ENCODE measurements around the gene CDC42BPB. TPM values are rescaled to one million over a fixed set of nuclear protein-coding genes. Genes with fewer than 3 reads are reported as not detected.

The CDC42BPB gene
- total RNA-seq, 4 donors from 2014 or later, result 105 to 178 (median 107) TPM

DNA sequence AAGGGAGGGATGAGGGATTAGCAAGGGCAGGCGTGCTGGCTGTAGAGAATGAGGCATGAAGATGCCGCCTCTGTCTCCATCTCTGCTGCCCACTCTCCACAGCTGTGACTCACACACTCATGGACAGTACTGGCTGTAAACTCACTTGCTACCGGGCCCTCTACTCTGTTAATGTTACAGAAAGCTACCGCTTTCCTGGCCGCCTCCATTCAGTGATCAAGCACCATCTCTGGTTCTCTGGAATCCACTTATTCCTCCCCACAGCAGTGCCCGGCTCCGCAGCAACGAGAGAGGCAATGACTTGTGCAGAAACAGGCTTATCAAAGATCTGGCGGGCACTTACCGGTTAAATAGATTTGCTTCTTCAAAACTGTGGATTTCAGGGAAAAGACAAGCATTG is 100.1 kb downstream of the CDC42BPB start:
- Histone ChIP-seq H3K9me3 (no peaks in the 10 kb centered on the region), H3K27me3 (no peaks in the 10 kb centered on the region), H3K36me3 (peaks cover 88% of the 10 kb centered on the region), H3K4me3 (no peak overlapping the region), H3K4me1 (no peaks in the 10 kb centered on the region), H3K27ac (no peak overlapping the region)
- TF ChIP-seq POLR2AphosphoS5 (IDR thresholded peaks at IDR 0.05) (no peak), POLR2A (IDR thresholded peaks at IDR 0.05) (no peak)
- WGBS, result 92% methylated on average over 10 of the region's 10 CpGs
- DNase-seq (ENCODE audit: low spot score in 2 of 2), result no peak

DNA sequence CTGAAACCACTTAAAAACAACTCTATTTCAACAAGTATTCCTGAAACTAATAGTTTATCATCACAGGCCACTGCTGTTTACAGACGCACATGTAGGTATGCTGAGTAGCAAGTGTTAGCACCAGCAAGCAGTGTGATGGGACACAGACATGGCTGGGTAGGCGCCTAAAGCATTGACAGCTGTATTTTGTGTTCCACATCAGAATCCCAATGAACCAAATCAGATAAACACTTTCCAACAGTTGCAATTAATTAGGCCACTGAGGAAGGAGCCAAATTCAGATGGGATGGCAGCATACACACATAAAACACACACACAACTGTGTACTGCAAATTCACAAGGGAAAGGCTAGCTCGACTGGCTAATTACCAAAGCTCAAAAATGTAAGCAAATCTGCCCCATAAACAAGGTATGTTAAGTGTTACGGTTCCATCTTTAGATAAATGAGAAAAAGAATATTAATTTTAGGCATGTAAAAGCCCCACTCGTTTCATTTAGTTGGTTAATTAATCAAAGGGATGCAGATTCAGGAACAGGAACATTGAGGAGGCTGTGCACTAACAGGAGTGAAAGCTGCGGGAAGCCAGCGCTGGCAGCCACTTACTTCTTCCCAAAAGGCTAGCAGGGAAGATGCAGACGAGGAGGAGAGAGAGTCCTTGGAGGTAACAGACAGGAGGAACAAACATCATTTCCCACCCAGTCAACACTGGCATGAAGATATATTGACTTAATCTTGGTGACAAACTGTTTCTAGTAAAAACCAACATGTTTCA is 101.5 kb downstream of the CDC42BPB start:
- Histone ChIP-seq H3K4me1 (no peaks in the 10 kb centered on the region), H3K36me3 (peaks cover 89% of the 10 kb centered on the region), H3K9me3 (no peaks in the 10 kb centered on the region), H3K4me3 (no peak overlapping the region), H3K27ac (no peak overlapping the region), H3K27me3 (no peaks in the 10 kb centered on the region)
- no peak for DNase-seq (ENCODE audit: low spot score in 2 of 2)
- TF ChIP-seq, protein P1, sequence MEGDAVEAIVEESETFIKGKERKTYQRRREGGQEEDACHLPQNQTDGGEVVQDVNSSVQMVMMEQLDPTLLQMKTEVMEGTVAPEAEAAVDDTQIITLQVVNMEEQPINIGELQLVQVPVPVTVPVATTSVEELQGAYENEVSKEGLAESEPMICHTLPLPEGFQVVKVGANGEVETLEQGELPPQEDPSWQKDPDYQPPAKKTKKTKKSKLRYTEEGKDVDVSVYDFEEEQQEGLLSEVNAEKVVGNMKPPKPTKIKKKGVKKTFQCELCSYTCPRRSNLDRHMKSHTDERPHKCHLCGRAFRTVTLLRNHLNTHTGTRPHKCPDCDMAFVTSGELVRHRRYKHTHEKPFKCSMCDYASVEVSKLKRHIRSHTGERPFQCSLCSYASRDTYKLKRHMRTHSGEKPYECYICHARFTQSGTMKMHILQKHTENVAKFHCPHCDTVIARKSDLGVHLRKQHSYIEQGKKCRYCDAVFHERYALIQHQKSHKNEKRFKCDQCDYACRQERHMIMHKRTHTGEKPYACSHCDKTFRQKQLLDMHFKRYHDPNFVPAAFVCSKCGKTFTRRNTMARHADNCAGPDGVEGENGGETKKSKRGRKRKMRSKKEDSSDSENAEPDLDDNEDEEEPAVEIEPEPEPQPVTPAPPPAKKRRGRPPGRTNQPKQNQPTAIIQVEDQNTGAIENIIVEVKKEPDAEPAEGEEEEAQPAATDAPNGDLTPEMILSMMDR (IDR thresholded peaks at IDR 0.05), result no peak
- no peak for TF ChIP-seq POLR2AphosphoS5 (IDR thresholded peaks at IDR 0.05)
- no peak for TF ChIP-seq EP300 (IDR thresholded peaks at IDR 0.05)
- TF ChIP-seq POLR2A (IDR thresholded peaks at IDR 0.05), result no peak
- 79% methylated on average over 8 of the region's 8 CpGs for WGBS

DNA sequence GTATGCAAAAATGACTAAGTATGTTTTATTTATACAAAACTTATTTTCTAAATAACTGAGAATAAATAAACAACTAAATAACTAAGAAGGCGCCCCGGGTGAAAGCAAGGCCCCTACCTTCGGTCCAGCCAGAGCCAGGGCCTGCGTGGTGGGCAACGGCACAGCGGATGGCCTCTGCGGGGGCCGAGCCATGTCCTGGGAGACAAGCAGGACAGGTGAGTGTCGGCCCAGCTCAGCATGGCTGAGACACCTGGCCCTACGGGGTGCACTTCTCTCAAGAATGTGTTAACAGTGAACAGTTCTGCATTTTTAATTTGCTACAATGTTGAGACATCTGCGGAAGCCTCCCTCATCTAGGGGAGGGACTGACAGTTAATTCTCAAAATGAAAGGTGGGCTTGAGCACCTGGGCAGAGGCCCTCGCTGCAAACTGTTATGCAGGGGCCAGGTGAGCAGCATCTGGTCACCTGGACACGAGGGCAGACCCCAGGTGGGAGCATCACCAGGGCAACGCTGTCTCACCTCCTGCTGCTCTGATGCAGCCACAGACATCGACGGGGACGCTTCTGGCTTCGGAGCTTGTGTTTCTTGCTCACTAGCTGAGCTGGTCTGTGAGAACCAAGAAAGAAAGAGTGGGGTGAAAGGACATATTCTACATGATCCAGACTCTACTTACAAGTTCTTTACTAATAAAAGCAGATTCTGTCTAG is 103.1 kb downstream of the CDC42BPB start:
- 94% methylated on average over 16 of the region's 18 CpGs for WGBS
- H3K27me3 ChIP-seq, result no peaks in the 10 kb centered on the region
- peaks cover 89% of the 10 kb centered on the region for H3K36me3 ChIP-seq
- H3K4me1 ChIP-seq, result no peaks in the 10 kb centered on the region
- TF ChIP-seq POLR2AphosphoS5 (IDR thresholded peaks at IDR 0.05) (no peak), EP300 (IDR thresholded peaks at IDR 0.05) (no peak), POLR2A (IDR thresholded peaks at IDR 0.05) (no peak)
- TF ChIP-seq, protein P1 (IDR thresholded peaks at IDR 0.05), result no peak
- H3K27ac ChIP-seq, result no peak overlapping the region
- H3K4me3 ChIP-seq, result no peak overlapping the region
- DNase-seq (ENCODE audit: low spot score in 2 of 2), result no peak
- no peaks in the 10 kb centered on the region for H3K9me3 ChIP-seq

DNA sequence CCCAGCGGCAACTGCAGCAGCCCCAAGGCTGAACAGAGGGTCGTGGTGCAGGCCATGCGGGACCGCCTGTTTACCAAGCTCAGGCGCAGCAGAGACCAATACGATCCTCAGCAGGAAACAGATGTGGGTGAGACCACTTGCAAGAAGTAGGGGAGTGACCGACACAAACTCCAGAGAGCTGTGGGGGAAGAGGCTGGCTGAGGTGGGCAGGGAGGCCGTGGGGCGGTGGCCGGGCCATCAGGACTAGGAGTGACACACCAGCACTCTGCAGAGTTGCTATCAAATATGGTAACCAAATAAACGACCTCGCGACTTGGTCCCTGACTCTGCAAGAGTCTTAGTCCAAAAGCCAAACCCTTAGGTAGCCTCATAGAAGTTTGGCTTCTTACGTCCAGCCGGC is 104.2 kb downstream of the CDC42BPB start:
- Histone ChIP-seq H3K4me1 (no peaks in the 10 kb centered on the region), H3K9me3 (no peaks in the 10 kb centered on the region), H3K27me3 (no peaks in the 10 kb centered on the region), H3K4me3 (no peak overlapping the region), H3K27ac (no peak overlapping the region), H3K36me3 (peaks cover 85% of the 10 kb centered on the region)
- no peak for DNase-seq (ENCODE audit: low spot score in 2 of 2)
- 82% methylated on average over 15 of the region's 15 CpGs for WGBS
- no peak for TF ChIP-seq EP300 (IDR thresholded peaks at IDR 0.05)
- TF ChIP-seq, protein P1 (IDR thresholded peaks at IDR 0.05), result no peak
- TF ChIP-seq POLR2A (IDR thresholded peaks at IDR 0.05), result no peak
- TF ChIP-seq POLR2AphosphoS5 (IDR thresholded peaks at IDR 0.05), result no peak

DNA sequence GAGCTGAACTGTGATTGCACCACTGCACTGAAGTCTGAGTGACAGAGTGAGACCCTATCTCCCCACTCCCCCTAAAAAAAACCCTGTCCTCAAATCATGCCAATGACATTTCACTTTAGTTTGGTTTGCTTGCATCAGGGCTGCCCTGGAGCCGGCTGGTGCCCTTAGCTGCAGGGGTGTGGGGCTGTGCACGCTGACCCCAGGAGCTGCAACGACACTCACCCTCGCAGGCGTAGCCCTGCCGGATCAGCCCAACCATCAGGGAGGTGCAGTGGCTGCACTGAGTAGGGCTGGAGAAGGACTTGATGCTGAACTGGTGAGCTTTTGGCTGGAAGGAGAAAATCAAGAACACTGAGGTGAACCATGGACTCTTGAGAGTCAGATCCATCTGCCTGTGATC is 105.1 kb downstream of the CDC42BPB start:
- TF ChIP-seq, protein P1 (IDR thresholded peaks at IDR 0.05), result no peak
- TF ChIP-seq POLR2A (IDR thresholded peaks at IDR 0.05), result no peak
- no peak for TF ChIP-seq POLR2AphosphoS5 (IDR thresholded peaks at IDR 0.05)
- no peak for TF ChIP-seq EP300 (IDR thresholded peaks at IDR 0.05)
- whole genome bisulfite sequencing, result no CpG with 5 or more reads among the region's 6 CpGs
- Histone ChIP-seq H3K4me3 (no peak overlapping the region), H3K36me3 (peaks cover 84% of the 10 kb centered on the region), H3K4me1 (no peaks in the 10 kb centered on the region), H3K9me3 (no peaks in the 10 kb centered on the region), H3K27me3 (no peaks in the 10 kb centered on the region), H3K27ac (no peak overlapping the region)
- DNase-seq (ENCODE audit: low spot score in 2 of 2), result no peak

Measured in suprapubic skin (tissue), 4 donors.